ENCODE results near the gene PPIA.

The PPIA gene

DNA sequence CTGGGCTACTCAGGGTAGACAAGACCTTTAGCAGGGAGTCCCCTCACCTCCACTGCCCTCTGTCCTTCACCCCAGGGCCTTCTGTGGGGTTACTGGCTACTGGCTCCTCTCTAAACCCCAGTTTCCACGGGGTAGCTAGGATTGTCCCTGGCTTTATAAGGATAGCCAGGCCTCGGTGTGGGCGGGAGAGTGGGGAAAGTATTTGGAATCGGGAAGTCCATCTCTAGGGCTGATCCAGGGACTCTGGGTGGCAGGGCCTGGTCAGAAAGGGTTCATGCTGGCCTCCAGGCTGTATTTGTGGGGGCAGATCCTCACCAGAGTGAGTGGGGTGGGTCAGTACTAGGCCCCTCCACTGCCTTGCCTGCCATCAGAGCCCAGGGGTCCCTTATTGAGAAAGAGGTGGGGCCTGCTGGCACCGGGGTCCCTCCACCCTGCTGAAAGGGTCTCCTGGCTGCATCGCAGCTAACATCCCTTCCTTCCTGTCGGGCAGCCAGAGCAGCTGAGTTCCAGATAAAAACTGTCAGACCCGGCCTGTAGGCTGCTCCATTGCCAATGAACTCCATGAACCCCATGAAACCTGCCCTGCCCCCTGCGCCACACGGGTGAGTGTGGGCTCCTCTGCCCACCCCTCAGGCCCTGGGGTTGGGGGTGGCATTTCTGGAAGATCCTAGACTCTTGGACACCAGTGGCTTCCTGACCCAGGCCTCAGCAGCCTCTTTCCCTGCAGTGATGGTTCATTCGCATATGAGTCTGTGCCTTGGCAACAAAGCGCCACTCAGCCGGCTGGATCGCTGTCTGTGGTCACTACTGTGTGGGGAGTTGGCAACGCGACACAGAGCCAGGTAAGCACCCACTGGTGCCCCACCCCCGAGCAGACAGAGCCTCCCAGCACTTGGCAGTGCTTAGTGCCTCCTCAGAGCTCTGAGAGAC, 40.5 kb upstream of the PPIA start:
- Histone ChIP-seq H3K9ac (ENCODE audit: low read length) (no peak overlapping the region), H3K36me3 (ENCODE audit: insufficient read depth, low read length) (peaks cover 42% of the 10 kb centered on the region), H3K9me3 (ENCODE audit: low read length) (no peaks in the 10 kb centered on the region), H3K9me2 (ENCODE audit: low read depth, low read length) (no peaks in the 10 kb centered on the region), H3K4me1 (ENCODE audit: insufficient read depth, low read length, severe bottlenecking) (peaks cover 19% of the 10 kb centered on the region), H3K4me2 (ENCODE audit: low read length) (no peak overlapping the region), H2AFZ (ENCODE audit: low read length) (no peak overlapping the region), H4K20me1 (ENCODE audit: insufficient read depth, low read length) (no peaks in the 10 kb centered on the region), H3K4me3 (ENCODE audit: low read depth, low read length, poor library complexity, severe bottlenecking) (no peak overlapping the region), H3K79me2 (ENCODE audit: insufficient read depth, low read length) (peaks cover 14% of the 10 kb centered on the region; the same call in 1 of the 2 replicates), H3K27ac (ENCODE audit: low read depth, low read length, poor library complexity, severe bottlenecking) (no peak overlapping the region), H3F3A (ENCODE audit: insufficient read depth, low read length) (no peaks in the 10 kb centered on the region), H3K27me3 (ENCODE audit: insufficient read depth, low read length) (no peaks in the 10 kb centered on the region)
- no peak for TF ChIP-seq CTCF (IDR thresholded peaks at IDR 0.05; ENCODE audit: low read length)

GRCh38 chr7:44756904-44757303, 39.6 kb upstream of the PPIA start:
- Histone ChIP-seq H3K36me3 (ENCODE audit: insufficient read depth, low read length) (peaks cover 51% of the 10 kb centered on the region), H3K27me3 (ENCODE audit: insufficient read depth, low read length) (no peaks in the 10 kb centered on the region), H3K9me3 (ENCODE audit: low read length) (no peaks in the 10 kb centered on the region), H3F3A (ENCODE audit: insufficient read depth, low read length) (no peaks in the 10 kb centered on the region), H2AFZ (ENCODE audit: low read length) (no peak overlapping the region), H3K4me1 (ENCODE audit: insufficient read depth, low read length, severe bottlenecking) (peaks cover 9% of the 10 kb centered on the region), H3K27ac (ENCODE audit: low read depth, low read length, poor library complexity, severe bottlenecking) (no peak overlapping the region), H3K4me2 (ENCODE audit: low read length) (no peak overlapping the region), H3K9ac (ENCODE audit: low read length) (no peak overlapping the region), H4K20me1 (ENCODE audit: insufficient read depth, low read length) (no peaks in the 10 kb centered on the region), H3K4me3 (ENCODE audit: low read depth, low read length, poor library complexity, severe bottlenecking) (no peak overlapping the region), H3K9me2 (ENCODE audit: low read depth, low read length) (no peaks in the 10 kb centered on the region), H3K79me2 (ENCODE audit: insufficient read depth, low read length) (peaks cover 10% of the 10 kb centered on the region; the same call in 1 of the 2 replicates)
- TF ChIP-seq CTCF (IDR thresholded peaks at IDR 0.05; ENCODE audit: low read length) (no peak), EZH2 (IDR thresholded peaks at IDR 0.05; ENCODE audit: borderline replicate concordance, low read length) (no peak)

GRCh38 chr7:44757311-44757710, 39.2 kb upstream of the PPIA start:
- H3K4me3 ChIP-seq (ENCODE audit: low read depth, low read length, poor library complexity, severe bottlenecking) = no peak overlapping the region
- no peak overlapping the region for H3K4me2 ChIP-seq (ENCODE audit: low read length)
- H4K20me1 ChIP-seq (ENCODE audit: insufficient read depth, low read length) = no peaks in the 10 kb centered on the region
- peaks cover 55% of the 10 kb centered on the region for H3K36me3 ChIP-seq (ENCODE audit: insufficient read depth, low read length)
- H2AFZ ChIP-seq (ENCODE audit: low read length) = no peak overlapping the region
- peaks cover 10% of the 10 kb centered on the region; the same call in 1 of the 2 replicates for H3K79me2 ChIP-seq (ENCODE audit: insufficient read depth, low read length)
- no peak overlapping the region for H3K9ac ChIP-seq (ENCODE audit: low read length)
- peaks cover 6% of the 10 kb centered on the region for H3K4me1 ChIP-seq (ENCODE audit: insufficient read depth, low read length, severe bottlenecking)
- H3K27ac ChIP-seq (ENCODE audit: low read depth, low read length, poor library complexity, severe bottlenecking) = no peak overlapping the region
- no peaks in the 10 kb centered on the region for H3K27me3 ChIP-seq (ENCODE audit: insufficient read depth, low read length)
- no peaks in the 10 kb centered on the region for H3F3A ChIP-seq (ENCODE audit: insufficient read depth, low read length)
- no peaks in the 10 kb centered on the region for H3K9me2 ChIP-seq (ENCODE audit: low read depth, low read length)
- H3K9me3 ChIP-seq (ENCODE audit: low read length) = no peaks in the 10 kb centered on the region
- TF ChIP-seq CTCF (IDR thresholded peaks at IDR 0.05; ENCODE audit: low read length) (no peak), EZH2 (IDR thresholded peaks at IDR 0.05; ENCODE audit: borderline replicate concordance, low read length) (no peak)

Data from OCI-LY1 (cell line).